ENCODE data around the gene ANKFY1. TPM values are rescaled to one million over a fixed set of nuclear protein-coding genes. Genes with fewer than 3 reads are reported as not detected.
A peak's percentile ranks its signal among the peaks of the same experiment; 100 is the strongest.

The ANKFY1 gene
- total RNA-seq, 1 experiment from 2014 or later, result 18.5 TPM

DNA sequence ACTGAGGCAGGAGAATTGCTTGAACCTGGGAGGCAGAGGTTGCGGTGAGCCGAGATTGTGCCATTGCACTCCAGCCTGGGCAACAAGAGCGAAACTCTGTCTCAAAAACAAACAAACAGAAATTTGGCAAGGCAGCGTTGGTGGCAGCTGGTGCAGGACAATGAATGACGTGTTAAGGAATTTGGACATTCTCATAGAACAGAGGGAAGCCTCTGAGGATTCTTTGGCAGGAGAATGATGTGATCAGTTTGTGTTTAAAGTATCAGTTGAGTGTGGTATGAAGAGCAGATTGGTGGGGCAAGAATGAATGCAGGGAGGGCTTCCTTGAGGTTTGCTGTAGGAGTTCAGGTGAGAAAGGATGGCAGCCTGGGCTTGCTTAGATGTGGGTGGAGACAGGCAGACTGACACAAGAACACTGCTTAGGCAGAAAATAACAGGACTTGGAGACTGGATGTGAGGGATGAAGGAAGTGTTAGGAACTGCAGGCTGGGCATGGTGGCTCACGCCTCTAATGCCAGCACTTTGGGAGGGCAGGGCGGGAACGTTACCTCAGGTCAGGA, 115.9 kb downstream of the ANKFY1 start:
- Histone ChIP-seq H3K4me2 (ENCODE audit: low read length) (no peak overlapping the region), H3K9me2 (replicated peaks; ENCODE audit: low read length) (no peaks in the 10 kb centered on the region), H3K4me1 (ENCODE audit: insufficient read depth, low read length) (peaks cover 9% of the 10 kb centered on the region; the same call in 1 of the 2 replicates), H3K4me3 (ENCODE audit: low read length) (no peak overlapping the region), H3K27me3 (ENCODE audit: low read length) (no peaks in the 10 kb centered on the region), H3K27ac (ENCODE audit: low read length) (no peak overlapping the region), H4K20me1 (ENCODE audit: low read length) (no peaks in the 10 kb centered on the region), H3F3A (ENCODE audit: low read length, unreplicated experiment) (no peaks in the 10 kb centered on the region), H2AFZ (ENCODE audit: low read length) (no peak overlapping the region), H3K9ac (ENCODE audit: low read length) (no peak overlapping the region), H3K9me3 (ENCODE audit: low read length) (no peaks in the 10 kb centered on the region), H3K36me3 (ENCODE audit: low read depth, low read length) (no peaks in the 10 kb centered on the region), H3K79me2 (ENCODE audit: low read length) (0 out of 2 replicates have a peak, but pooled peaks cover 3% of the 10 kb centered on the region)
- ChIA-PET CTCF (no interaction called here), POLR2A (ENCODE audit: unreplicated experiment) (no interaction called here)
- DNase-seq (no peak), ATAC-seq (no peak)
- TF ChIP-seq, protein P1, sequence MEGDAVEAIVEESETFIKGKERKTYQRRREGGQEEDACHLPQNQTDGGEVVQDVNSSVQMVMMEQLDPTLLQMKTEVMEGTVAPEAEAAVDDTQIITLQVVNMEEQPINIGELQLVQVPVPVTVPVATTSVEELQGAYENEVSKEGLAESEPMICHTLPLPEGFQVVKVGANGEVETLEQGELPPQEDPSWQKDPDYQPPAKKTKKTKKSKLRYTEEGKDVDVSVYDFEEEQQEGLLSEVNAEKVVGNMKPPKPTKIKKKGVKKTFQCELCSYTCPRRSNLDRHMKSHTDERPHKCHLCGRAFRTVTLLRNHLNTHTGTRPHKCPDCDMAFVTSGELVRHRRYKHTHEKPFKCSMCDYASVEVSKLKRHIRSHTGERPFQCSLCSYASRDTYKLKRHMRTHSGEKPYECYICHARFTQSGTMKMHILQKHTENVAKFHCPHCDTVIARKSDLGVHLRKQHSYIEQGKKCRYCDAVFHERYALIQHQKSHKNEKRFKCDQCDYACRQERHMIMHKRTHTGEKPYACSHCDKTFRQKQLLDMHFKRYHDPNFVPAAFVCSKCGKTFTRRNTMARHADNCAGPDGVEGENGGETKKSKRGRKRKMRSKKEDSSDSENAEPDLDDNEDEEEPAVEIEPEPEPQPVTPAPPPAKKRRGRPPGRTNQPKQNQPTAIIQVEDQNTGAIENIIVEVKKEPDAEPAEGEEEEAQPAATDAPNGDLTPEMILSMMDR (conservative IDR thresholded peaks at IDR 0.05; ENCODE audit: low read depth, low read length), result no peak
- TF ChIP-seq EZH2phosphoT487 (IDR thresholded peaks at IDR 0.05; ENCODE audit: borderline replicate concordance, low read length), result no peak
- no peak for TF ChIP-seq EZH2 (IDR thresholded peaks at IDR 0.05; ENCODE audit: low read length, unreplicated experiment)
- BruUV-seq (replicated peaks), result no TSS peak
- intact Hi-C loops (cut with micrococcal nuclease), result no loop called here

DNA sequence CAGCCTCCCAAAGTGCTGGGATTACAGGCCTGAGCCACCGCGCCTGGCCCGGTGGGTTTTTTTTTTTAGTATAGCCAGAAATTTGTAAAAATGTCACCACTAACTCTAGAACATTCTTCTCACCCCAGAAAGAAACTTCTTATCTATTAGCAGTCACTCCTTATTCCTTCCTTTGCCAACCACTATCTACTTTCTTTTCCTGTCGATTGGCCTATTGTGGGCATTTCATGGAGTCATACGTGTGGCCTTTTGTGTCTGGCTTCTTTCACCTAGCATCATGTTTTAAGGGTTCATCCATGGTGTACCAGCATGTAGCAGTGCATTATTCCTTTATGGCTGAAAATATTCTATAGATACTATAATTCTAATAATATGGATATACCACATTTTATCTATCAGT, 117.1 kb downstream of the ANKFY1 start:
- no peak overlapping the region for H3K9ac ChIP-seq (ENCODE audit: low read length)
- intact Hi-C loops (cut with micrococcal nuclease), result no loop called here
- H3F3A ChIP-seq (ENCODE audit: low read length, unreplicated experiment), result no peaks in the 10 kb centered on the region
- DNase-seq (no peak), ATAC-seq (no peak)
- no TSS peak for BruUV-seq (replicated peaks)
- no peaks in the 10 kb centered on the region for H3K36me3 ChIP-seq (ENCODE audit: low read depth, low read length)
- H3K4me2 ChIP-seq (ENCODE audit: low read length), result no peak overlapping the region
- POLR2A ChIA-PET (ENCODE audit: unreplicated experiment), result no interaction called here
- no peak overlapping the region for H3K4me3 ChIP-seq (ENCODE audit: low read length)
- no peak for TF ChIP-seq EZH2 (IDR thresholded peaks at IDR 0.05; ENCODE audit: low read length, unreplicated experiment)
- TF ChIP-seq EZH2phosphoT487 (IDR thresholded peaks at IDR 0.05; ENCODE audit: borderline replicate concordance, low read length), result no peak
- TF ChIP-seq, protein P1 (conservative IDR thresholded peaks at IDR 0.05; ENCODE audit: low read depth, low read length), result no peak
- H2AFZ ChIP-seq (ENCODE audit: low read length), result no peak overlapping the region
- H3K79me2 ChIP-seq (ENCODE audit: low read length), result peaks cover 15% of the 10 kb centered on the region
- H3K27me3 ChIP-seq (ENCODE audit: low read length), result no peaks in the 10 kb centered on the region
- CTCF ChIA-PET, result no interaction called here
- H3K4me1 ChIP-seq (ENCODE audit: insufficient read depth, low read length), result peaks cover 7% of the 10 kb centered on the region; the same call in 1 of the 2 replicates
- no peaks in the 10 kb centered on the region for H3K9me3 ChIP-seq (ENCODE audit: low read length)
- H3K9me2 ChIP-seq (replicated peaks; ENCODE audit: low read length), result no peaks in the 10 kb centered on the region
- H4K20me1 ChIP-seq (ENCODE audit: low read length), result peaks cover 1% of the 10 kb centered on the region; the same call in 1 of the 2 replicates
- H3K27ac ChIP-seq (ENCODE audit: low read length), result no peak overlapping the region

DNA sequence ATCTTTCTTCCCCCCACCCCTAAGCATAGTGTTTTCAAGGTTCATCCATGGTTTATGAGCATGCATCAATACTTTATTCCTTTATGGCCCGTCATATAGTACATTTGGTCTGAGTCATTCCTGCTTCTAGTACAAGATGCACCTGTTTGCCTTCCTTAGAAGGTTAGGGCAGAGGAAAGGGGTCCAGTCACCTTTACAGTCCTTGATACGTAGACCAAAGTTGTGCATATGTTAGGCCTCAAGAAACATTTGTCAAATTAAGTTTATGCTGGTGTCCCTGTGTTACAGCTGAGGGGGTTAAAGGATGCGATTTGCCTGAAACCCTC, 119.4 kb downstream of the ANKFY1 start:
- Histone ChIP-seq H2AFZ (ENCODE audit: low read length) (no peak overlapping the region), H3K79me2 (ENCODE audit: low read length) (peaks cover 37% of the 10 kb centered on the region), H3K4me3 (ENCODE audit: low read length) (peak overlapping the region; percentile 86), H3K9me2 (replicated peaks; ENCODE audit: low read length) (no peaks in the 10 kb centered on the region), H3K4me1 (ENCODE audit: insufficient read depth, low read length) (peaks cover 13% of the 10 kb centered on the region), H3F3A (ENCODE audit: low read length, unreplicated experiment) (no peaks in the 10 kb centered on the region), H3K4me2 (ENCODE audit: low read length) (peak overlapping the region; percentile 85), H3K9me3 (ENCODE audit: low read length) (no peaks in the 10 kb centered on the region), H3K27ac (ENCODE audit: low read length) (peak overlapping the region; percentile 90; the same call in 1 of the 2 replicates), H3K36me3 (ENCODE audit: low read depth, low read length) (no peaks in the 10 kb centered on the region), H3K9ac (ENCODE audit: low read length) (peak overlapping the region; percentile 94), H4K20me1 (ENCODE audit: low read length) (peaks cover 6% of the 10 kb centered on the region; the same call in 1 of the 2 replicates), H3K27me3 (ENCODE audit: low read length) (no peaks in the 10 kb centered on the region)
- CTCF ChIA-PET, result no interaction called here
- BruUV-seq (replicated peaks), result no TSS peak
- TF ChIP-seq EZH2 (IDR thresholded peaks at IDR 0.05; ENCODE audit: low read length, unreplicated experiment) (no peak), EZH2phosphoT487 (IDR thresholded peaks at IDR 0.05; ENCODE audit: borderline replicate concordance, low read length) (no peak)
- TF ChIP-seq, protein P1 (conservative IDR thresholded peaks at IDR 0.05; ENCODE audit: low read depth, low read length), result no peak
- ATAC-seq, result no peak
- POLR2A ChIA-PET (ENCODE audit: unreplicated experiment), result interaction anchor here (0.6 to 0.7 kb wide), 5 partner anchors 38 to 162 kb away, joined by 3 to 9 read pairs (median 6); no protein-coding TSS in a partner anchor
- intact Hi-C loops (cut with micrococcal nuclease), result no loop called here
- no peak for DNase-seq

All from PC-3 (cell line).